Stimulated activated CD8-positive, alpha-beta memory T cell treated with anti-CD3 and anti-CD28 coated beads, Interleukin-4, amount 100 ng/mL, for 24 hours (primary cell): ENCODE results near the gene RLN2.

Experiments used
- DNase-seq: peaks from one replicate; pipeline ENCODE4 v3.0.0-alpha.2; 2020; ENCODE audit warnings: low read depth

Gene RLN2

GRCh38 chr9:5265939-5266338 lies 38.6 kb downstream of the RLN2 start:
- DNase-seq = no peak

DNA sequence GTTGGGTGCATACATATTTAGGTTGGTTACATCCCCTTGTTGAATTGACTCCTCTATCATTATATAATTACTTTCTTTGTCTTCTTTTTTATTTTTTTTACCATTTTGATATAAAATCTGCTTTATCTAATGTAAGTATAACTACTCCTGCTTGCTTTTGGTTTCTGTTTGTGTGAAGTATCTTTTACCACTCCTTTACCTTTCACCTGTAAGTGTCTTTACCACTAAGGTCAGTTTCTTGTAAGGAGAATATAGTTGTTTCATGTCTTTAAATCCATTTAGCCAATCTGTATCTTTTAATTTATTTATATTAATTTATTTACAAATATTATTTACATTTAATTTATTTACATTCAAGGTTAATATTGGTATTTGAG lies 40.3 kb downstream of the RLN2 start:
- no peak for DNase-seq

DNA sequence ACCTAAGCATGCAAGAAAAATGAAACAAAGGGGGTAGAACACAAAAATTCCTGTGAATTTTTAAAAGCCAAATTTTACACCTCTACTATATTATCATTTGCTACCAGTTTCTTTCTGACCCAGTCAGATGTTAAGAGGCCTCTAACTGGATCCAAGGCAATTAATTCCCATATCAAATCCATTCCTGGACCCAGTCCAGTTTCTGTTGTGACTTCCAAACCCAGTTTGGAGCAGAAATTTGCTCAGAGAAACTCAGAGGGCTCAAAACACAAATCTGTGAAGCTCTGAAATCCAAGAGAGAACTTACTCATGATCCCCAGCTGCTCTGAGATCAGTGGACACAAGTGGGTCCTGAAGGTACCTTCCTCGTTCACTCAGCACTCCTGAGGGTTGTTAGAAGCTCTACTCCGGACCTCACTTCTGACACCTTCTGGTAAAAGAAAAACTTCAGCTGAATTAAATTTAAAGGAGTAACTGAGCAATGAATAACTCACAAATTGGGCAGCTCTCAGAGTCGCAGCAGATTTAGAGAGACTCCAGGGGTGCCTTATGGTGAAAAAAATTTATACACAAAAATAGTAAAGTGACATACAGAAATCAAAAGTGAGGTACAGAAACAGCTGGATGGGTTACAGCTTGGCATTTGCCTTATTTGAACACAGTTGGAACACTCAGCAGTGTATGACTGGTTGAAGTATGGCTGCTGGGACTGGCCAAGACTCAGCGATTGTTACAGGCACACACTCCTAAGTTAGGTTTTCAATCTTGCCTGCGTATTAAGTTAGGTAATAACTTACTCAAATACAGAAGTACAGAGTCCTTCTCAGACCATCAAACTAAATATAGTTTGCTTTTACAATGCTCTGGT lies 40.9 kb downstream of the RLN2 start:
- no peak for DNase-seq
